PFSK-1 (cell line): ENCODE results near the gene ZCCHC2.

Source experiments
- FOXP2 ChIP-seq: optimal IDR thresholded peaks from 2 replicates; pipeline ENCODE3; 2011; ENCODE audit warnings: borderline replicate concordance, control low read depth, inconsistent platforms; ENCODE audit not compliant: insufficient read depth; ENCODE audit errors: extremely low read length, extremely low read depth
- POLR2AphosphoS5 ChIP-seq: IDR thresholded peaks from 2 replicates; pipeline ENCODE4 v1.6.1; 2012; ENCODE audit warnings: low read depth, mild to moderate bottlenecking, control low read depth, low read length, moderate library complexity
- SIN3A ChIP-seq: IDR thresholded peaks from 2 replicates; pipeline ENCODE4 v1.6.1; 2012; ENCODE audit warnings: mild to moderate bottlenecking, low read length, moderate library complexity, borderline replicate concordance; ENCODE audit not compliant: insufficient read depth
- TAF1 ChIP-seq: IDR thresholded peaks from 2 replicates; pipeline ENCODE4 v1.6.1; 2012; ENCODE audit warnings: low read length, control low read depth, borderline replicate concordance; ENCODE audit not compliant: insufficient read depth
- TF ChIP-seq, protein P1 (sequence below), 2 experiments: IDR thresholded peaks; 2 replicates each; pipeline versions ENCODE4 v1.6.1 to v1.8.0; 2011 to 2012; ENCODE audit warnings: low read depth in 2 of 2, low read length in 2 of 2, control low read depth in 1 of 2, inconsistent platforms in 1 of 2, mild to moderate bottlenecking in 1 of 2, moderate library complexity in 1 of 2; ENCODE audit not compliant: insufficient read depth in 1 of 2

Gene ZCCHC2

DNA sequence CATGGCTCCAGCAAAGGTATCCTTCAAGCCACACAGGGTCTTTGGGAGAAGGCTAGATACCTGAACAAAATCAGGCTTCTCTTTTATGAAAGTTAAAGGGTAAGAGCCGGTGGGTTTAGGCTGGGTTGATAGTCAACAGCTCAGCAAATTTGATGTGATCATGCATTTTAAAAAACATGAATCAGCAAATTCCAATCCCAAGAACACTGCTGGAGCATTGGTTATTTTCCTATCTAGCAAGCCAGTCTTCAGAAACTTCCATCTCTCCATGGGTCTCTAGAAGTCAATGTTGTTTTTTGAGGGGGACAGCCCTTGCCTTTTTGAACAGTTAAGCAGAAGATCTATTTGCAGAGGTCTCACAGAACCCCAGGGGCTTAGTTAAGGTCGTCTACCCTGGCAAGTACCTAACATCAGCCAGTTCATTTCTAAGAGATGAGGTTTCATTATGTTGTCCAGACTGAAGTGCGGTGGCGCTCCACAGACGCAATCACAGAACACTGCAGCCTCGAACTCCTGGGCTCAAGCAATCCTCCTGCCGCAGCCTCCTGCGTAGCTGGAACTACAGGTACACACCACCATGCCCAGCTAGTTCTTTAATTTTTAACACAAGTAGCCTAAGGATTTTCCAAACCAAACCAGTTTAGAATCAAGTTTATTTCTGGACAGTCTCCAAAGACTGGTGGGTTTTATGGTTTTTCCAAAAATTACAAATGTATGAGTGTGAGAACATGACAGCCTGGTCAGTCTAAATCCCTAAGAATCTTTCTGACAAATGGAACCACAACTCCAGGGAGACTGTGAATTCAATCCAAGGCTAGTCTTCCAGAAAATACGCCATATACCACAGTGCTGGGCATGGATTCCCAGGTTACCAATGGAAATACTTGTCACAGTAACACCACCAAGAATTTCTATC lies 4.1 kb upstream of the ZCCHC2 start:
- TF ChIP-seq, protein P1, sequence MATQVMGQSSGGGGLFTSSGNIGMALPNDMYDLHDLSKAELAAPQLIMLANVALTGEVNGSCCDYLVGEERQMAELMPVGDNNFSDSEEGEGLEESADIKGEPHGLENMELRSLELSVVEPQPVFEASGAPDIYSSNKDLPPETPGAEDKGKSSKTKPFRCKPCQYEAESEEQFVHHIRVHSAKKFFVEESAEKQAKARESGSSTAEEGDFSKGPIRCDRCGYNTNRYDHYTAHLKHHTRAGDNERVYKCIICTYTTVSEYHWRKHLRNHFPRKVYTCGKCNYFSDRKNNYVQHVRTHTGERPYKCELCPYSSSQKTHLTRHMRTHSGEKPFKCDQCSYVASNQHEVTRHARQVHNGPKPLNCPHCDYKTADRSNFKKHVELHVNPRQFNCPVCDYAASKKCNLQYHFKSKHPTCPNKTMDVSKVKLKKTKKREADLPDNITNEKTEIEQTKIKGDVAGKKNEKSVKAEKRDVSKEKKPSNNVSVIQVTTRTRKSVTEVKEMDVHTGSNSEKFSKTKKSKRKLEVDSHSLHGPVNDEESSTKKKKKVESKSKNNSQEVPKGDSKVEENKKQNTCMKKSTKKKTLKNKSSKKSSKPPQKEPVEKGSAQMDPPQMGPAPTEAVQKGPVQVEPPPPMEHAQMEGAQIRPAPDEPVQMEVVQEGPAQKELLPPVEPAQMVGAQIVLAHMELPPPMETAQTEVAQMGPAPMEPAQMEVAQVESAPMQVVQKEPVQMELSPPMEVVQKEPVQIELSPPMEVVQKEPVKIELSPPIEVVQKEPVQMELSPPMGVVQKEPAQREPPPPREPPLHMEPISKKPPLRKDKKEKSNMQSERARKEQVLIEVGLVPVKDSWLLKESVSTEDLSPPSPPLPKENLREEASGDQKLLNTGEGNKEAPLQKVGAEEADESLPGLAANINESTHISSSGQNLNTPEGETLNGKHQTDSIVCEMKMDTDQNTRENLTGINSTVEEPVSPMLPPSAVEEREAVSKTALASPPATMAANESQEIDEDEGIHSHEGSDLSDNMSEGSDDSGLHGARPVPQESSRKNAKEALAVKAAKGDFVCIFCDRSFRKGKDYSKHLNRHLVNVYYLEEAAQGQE (IDR thresholded peaks at IDR 0.05; ENCODE audit: insufficient read depth in 1 of 2, low read depth in 2 of 2, low read length in 2 of 2) = no peak
- no peak for TF ChIP-seq FOXP2
- no peak for TF ChIP-seq SIN3A
- no peak for TF ChIP-seq TAF1
- TF ChIP-seq POLR2AphosphoS5 = no peak

DNA sequence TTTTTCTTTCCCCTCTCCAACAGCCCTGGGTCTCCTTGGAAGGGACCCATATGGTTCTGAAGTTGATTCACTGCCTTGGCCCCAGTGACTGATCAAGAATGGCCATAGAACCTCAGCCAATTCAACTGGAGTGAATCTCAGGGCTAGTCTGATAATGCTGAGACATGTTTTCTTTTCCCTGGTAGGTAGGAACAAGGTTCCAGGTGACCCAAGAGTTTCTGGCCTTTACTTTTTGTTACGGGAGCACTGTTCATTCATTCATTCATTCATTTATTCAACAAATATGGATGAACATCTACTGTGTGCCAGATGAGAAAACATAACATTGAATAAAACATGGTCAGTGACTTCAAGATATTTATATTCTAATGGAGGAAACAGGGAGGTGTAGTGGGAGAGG lies 3.1 kb upstream of the ZCCHC2 start:
- TF ChIP-seq SIN3A = no peak
- TF ChIP-seq TAF1 = no peak
- TF ChIP-seq, protein P1 (IDR thresholded peaks at IDR 0.05; ENCODE audit: insufficient read depth in 1 of 2, low read depth in 2 of 2, low read length in 2 of 2) = no peak
- TF ChIP-seq POLR2AphosphoS5 = no peak
- TF ChIP-seq FOXP2 = no peak

DNA sequence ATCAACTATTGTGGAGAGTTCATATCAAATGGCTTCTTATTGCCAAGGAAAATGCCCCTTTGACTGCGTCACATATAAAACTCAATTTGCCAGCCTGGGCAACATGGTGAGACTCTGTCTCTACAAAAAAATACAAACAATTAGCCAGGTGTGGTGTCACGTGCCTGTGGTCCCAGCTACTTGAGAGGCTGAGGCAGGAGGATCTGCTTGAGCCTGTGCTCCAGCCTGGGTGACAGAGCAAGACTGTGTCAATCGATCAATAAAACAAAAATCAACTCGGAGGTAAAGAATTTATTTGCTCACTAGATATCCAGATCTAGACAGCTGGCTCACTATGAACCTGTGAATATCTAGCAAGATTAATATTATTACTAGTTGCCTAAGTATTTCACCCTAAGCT lies 1.7 kb upstream of the ZCCHC2 start:
- TF ChIP-seq TAF1 (no peak), POLR2AphosphoS5 (no peak), FOXP2 (no peak), SIN3A (no peak)
- TF ChIP-seq, protein P1 (IDR thresholded peaks at IDR 0.05; ENCODE audit: insufficient read depth in 1 of 2, low read depth in 2 of 2, low read length in 2 of 2) = no peak

DNA sequence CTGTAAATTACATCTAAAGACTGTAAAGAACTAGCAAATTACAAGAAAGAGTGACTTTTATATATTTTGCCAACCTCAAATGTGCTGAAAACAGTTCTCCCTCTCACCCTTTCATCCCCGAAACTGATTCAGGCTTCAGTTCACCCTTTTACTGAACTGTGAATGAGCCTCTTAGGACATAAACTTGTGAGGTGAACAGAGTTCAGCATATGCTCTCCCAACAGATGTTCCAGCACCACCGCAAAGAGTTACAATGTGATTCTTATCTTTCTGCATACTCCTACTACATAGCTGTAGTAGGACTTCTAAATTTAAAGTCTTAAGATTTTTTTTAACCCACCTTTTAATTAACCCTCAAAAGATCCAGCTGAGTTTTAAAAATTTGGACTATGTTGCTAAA lies 1.2 kb upstream of the ZCCHC2 start:
- TF ChIP-seq, protein P1 (IDR thresholded peaks at IDR 0.05; ENCODE audit: insufficient read depth in 1 of 2, low read depth in 2 of 2, low read length in 2 of 2) = no peak
- no peak for TF ChIP-seq POLR2AphosphoS5
- no peak for TF ChIP-seq SIN3A
- no peak for TF ChIP-seq TAF1
- TF ChIP-seq FOXP2 = no peak
